GM18907 (cell line): Measurements from ENCODE around the gene CA12.

Experiments
- ATAC-seq: cut with Tn5 transposase; IDR thresholded peaks from one replicate; pipeline ENCODE4 v1.9.1; 2021; ENCODE audit warnings: mild to moderate bottlenecking, moderate library complexity; ENCODE audit not compliant: unreplicated experiment

The CA12 gene

DNA sequence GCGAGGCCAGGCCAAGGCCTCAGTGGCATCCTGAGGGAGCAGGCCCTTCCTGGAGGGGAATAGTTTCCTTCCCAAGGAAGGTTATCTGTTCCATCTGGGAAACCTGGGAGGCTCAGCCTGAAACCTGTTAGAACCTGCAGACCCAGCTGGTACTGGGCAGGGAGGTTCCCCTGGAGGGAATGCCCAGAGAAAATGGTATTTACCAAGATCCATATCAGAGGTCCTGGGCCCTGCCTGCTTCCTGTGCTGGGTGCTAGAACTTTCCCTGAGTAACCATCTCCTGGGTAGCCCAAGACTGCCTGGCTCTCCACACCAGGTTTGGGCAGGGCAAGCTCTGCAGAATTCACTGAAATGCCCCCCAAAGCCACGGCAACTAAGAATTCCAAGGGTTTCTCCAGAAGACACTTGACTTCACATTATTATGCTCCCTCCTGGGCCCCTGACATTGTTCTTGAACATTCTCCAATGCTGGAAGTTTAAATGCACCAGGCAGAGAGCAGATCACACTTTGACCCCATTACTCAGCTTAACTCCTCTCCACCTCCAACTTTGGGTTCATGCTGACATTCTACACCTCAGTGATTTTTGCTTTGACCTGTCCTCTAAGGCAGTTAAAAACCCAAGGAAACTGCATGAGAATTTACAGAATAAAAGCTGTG, 2.0 kb downstream of the CA12 start:
- ATAC-seq = no peak

DNA sequence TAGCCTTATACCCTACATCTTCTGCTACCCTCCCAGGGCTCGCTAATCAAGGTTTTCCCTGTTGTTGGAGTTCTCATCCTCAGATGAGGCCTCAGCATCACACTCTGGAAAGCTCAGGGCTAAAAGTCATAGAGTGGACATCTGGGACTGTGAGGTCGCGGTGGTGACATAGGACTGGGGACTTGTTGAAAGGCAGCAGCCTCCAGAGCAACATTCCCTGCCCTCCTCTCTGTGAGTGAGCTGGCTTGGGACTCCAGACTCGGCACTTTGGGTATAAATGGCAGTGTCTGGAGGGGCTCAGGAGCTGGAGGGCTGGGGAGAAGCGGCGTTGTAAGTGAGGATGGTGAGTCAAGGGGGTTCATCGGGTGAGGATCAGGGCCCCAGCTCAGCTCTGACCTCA, 2.7 kb downstream of the CA12 start:
- ATAC-seq = no peak

DNA sequence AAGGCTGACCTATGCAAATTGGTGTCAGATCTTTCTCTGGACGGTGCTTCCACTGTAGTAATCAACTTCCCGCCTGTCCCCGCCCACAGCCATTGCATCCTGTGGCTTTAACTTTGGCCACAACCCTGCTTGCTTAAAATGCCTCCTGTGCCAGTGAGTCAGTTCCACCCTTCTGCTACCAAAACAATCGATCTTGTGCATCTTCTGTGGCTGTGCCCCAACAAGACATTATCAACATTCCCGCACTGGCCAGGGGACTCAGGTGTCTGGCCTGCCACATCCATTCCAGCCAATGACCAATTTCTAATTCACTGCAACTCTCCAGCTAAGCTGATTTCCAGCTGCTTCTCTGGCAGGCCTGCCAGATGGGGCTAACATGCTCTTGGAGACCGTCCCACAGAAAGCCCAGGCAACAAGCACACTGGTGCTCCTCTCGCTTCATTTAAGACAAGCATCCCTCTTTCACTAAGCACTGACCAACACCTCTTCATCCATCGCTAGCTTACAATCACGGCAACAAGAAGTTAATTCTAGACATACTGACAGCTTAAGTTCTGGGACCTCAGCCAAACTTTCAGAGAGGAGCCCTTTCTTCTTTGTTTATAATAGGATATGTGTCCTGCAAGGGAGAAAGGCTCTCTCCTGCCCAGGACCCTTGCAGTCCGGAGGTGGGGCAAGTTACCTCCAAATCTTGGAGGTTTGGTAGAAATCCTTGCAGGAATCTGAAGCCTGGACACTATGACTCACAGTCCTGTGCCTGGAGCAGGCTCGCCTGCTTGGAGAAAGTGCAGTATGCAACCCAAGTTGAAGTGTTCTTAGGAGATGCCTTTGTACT, 6.7 kb downstream of the CA12 start:
- no peak for ATAC-seq

DNA sequence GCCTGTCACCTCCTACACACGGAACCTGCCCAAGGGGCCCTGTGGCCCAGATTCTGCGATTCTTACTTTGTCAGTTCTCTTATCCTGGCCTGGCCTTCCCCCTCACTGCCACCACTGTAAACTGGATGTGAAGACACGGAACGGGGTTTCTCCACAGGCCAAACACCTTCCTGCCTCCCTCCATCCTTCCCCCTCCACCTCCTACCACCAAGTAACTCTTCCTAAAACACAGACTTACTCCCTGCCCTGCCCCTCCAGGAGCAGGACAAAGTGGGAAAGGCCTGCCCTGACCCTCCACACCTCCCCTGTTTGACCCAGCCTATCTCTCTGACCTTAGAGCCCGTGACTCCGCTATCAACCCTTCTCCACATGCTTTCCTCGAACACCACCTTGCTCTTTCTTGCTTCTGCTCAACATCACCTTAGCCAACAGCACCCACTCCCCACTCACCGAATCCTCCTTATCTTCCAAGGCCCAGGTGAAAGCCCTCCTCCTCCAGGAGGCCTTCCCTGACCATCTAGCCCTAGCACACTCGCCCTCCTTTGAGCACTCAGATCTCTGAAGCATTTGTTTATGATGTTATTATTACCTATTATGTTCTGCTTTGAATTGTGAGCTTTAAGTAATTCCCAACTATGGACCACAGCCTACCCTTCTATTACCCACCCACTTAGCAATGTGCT, 7.6 kb downstream of the CA12 start:
- ATAC-seq = no peak

DNA sequence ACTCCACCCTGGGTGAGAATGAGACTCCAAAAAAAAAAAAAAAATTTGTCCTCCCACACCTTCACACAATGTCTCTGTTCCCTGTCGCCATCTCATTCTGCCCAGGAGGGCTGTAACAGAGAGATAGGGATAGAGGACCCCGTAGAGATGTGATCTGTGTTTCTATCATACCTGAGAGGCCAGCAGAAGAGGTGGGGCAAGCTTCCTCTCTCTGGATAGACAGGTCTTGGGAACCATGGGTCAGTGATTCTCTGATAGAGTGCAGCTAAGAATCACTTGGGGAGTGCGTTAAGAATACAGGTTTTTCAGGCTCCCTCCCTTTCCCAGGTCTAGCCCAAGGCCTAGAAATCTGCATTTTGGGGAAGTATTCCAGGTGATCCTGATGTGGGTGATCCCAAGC, 8.3 kb downstream of the CA12 start:
- ATAC-seq = no peak

DNA sequence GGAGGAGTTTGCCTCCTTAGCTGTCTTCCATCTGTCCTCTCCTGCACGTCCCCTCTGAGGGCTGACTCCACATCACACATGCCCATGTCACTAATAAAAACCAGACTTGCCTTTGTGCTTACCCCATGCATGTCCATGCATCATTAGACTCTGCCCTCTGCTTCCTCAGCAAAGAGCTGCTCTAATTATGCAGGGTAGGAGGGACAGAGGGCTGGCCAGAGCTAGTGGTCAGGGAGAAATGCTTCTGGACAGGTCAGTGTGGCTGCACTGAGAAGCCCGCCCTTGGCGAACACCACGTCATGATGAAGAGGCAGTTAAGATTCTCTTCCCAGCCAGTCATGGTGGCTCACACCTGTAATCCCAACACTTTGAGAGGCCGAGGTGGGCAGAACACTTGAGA, 8.9 kb downstream of the CA12 start:
- no peak for ATAC-seq

DNA sequence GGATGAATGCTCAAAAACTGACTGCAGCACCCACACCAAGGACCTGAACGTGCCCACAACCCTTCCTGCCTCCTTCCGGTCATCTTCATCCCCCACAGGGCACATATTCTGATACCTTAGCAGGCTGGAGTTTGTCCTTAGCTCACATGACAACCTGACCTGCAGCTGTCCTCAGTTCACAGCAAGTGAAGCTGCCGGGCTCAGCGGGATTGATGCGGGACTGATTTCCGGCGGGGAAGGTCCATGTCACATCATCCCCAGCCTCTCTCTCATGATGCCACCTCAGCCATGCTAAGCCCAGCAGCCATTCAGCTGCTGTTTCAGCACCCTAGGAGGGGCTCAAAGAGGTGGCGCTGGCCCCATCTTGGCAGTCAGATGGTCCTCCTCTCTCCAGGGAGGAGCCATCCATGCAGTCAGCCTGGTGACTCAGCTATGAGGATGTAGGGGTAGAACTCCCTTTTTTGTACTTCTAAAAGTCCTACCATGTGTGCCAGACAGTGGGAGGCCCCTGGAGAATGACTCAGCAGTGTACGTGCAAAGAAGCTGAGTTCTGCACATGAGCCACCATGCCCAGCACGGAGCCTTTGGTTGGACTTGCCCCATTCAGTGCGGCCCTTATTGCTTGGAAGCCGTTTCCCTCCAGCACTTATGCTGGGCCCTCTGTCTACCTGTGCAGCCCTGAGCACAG, 9.5 kb downstream of the CA12 start:
- ATAC-seq = no peak

DNA sequence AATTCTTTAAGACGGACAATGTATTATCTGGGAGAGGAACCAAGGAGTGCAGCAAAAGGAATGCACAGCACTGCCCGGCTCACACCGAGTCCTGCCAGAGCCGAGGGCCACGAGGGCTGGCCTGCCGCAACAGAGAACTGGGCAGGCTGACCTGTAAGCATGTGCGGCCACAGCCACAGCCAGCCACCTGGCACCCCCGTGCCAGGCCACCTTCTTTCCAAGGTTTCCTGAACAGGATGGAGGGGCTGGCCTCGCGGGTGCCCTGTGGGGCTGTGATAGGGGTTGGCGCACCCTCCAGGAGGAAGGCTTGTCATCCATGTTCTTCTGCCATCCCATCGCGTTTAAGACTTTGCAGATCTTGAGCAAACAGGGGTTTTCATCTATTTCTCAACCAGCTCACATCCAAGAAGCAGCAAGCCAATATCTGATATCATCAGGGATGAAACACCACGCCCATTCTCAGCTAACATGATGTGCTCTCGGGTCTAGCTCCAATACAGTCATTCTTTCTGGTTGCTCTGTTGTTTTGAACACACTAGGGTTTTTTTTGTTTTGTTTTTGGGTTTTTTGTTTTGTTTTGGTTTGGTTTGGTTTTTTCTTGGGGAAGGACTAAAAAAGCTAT, 10.2 kb downstream of the CA12 start:
- ATAC-seq = no peak

DNA sequence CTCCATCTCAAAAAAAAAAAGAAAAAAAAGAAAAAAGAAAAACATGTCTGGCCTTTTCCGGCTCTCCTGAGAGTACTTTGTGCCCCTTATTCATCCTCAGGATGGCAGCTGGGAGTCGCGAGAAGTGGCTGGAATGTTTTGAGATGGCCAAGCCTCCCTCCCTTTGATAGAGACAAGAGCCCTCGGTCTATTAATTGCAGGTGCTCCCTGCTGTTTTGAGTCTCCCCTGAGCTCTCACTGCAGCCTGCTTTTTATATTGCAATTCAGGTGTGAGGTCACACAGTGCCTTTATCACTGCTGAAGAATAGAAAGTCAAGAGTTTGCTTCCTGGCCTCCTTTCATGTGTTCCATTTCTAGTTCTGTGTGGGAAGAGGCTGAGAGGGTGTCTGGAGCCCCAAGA, 10.9 kb downstream of the CA12 start:
- ATAC-seq = no peak

DNA sequence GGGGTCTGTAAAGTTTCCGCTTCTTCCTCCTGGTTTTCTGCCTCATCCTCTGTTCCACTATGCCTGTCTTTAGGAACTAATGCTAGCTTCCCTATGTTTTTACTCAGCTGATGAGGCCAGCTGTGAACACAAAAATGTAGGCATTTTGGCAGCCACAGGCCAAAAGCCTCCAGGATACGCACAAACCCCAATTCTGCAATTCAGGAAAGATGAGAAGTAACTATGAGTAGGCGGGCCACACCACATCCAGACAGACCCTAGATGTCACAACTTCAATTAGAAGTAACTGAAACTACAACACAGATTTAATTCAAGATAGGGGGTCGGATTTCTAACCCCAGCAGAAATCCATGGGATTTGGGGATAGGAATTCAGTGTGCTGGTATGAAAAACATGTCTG, 11.9 kb downstream of the CA12 start:
- ATAC-seq = no peak

DNA sequence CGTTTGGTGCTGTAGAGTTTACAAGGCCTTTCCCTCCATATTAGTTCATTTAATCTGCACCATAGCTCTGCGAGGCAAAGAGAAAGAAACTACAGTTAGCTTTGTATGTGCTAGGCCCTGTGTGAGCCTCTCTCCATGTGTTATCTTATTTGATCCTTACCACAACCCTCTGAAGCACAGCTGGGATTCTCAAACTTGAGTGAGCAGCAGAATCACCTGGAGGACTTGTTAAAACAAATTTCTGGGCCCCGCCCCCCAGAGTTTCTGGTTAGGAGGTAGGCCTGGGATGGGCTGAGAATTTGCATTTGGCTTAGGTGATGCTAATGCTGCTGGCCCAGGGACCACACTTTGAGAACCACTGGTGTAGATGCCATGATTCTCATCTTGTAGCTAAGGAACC, 12.3 kb downstream of the CA12 start:
- no peak for ATAC-seq

DNA sequence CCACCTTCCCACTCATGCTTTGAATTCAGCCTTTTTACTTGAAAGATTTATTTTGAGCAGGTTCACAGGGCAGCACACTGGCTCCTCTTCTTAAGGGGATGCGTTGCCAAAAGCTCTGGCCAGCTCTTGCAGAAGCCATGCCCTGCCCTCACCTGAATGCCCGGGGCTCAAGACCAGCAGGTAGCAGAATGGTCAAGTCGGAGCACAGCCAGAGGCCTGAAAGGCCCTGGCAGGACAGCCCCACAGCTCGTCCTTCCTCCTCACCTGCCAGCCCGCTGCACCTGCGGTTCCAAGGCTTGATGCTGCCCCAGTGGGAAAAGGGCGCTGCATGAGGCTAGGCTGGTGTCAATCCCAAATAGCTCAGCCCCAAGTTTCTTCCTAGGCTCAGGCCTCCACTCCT, 13.1 kb downstream of the CA12 start:
- ATAC-seq = no peak

DNA sequence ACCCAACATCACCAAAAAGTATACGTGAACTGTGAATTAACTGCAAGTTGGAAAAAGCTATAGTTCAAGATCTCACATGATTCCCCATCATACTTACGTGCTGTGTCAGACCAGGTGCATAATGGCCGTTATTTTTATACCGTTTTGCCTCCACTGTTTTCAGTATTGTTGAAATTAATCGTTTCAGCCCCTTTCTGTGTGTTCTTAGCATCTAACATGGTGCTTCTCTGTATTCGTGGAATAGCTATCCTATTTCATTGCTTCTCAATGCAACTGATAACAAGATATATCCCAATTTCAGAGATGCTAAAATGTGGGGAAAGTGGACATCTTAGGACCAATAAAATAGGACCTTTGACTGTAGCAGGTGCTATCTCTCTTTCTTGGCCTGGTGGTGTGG, 13.7 kb downstream of the CA12 start:
- ATAC-seq = no peak

DNA sequence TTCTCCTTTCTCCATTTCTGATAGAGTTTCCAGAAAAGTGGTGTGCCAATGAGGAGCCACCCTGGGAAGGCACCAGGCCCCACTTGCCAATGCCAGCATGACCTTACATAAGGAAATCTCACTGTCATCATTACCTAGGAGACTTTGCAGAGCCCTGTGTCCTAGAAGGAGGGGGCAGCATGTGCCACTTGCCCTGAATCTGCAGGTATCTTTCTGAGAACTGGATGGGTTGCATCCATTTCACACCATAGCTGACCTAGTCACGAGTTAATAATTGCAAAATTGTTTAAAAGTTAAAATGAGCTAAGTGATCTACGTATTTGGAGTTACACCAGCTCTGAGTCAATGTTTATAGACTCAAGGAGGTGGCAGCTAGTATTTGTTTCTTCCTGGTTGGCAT, 14.3 kb downstream of the CA12 start:
- no peak for ATAC-seq

DNA sequence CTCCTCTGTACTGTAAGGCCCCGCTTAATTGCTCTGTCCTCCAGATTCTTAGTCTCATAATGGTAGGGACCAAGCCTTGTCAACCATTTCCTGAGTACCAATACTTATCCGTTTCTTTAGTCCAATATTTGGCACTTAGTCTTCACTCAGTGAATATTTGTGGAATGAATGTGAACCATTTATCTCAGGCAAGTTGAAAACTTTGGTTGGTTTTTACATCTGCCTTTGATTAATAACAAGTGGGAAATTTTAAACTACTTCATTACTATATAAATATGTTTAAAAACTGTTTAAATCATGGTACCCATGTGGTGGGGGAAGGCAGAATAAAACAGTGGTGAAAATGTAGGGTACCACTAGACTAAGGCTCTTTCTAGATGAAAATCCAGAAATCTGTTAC, 15.2 kb downstream of the CA12 start:
- ATAC-seq = no peak

DNA sequence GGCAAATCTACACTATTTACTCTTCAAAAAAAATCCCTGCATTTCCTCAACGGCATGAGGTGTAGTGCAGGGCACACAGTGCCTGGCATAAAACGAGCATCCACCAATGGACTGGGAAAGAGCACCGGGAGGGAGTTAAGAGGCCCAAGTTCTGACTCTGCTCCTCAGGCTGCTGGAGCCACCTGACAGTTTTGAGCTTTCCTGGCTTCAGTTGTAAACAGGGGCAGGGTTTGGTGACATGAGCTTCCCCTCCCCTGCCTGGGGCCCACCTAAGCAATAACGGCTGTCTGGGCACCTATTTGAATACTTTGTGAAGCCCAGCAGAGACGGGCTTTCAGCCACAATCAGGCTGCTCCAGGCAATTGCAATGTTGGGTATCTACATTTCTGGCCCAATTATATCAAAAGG, 16.4 kb downstream of the CA12 start:
- no peak for ATAC-seq

DNA sequence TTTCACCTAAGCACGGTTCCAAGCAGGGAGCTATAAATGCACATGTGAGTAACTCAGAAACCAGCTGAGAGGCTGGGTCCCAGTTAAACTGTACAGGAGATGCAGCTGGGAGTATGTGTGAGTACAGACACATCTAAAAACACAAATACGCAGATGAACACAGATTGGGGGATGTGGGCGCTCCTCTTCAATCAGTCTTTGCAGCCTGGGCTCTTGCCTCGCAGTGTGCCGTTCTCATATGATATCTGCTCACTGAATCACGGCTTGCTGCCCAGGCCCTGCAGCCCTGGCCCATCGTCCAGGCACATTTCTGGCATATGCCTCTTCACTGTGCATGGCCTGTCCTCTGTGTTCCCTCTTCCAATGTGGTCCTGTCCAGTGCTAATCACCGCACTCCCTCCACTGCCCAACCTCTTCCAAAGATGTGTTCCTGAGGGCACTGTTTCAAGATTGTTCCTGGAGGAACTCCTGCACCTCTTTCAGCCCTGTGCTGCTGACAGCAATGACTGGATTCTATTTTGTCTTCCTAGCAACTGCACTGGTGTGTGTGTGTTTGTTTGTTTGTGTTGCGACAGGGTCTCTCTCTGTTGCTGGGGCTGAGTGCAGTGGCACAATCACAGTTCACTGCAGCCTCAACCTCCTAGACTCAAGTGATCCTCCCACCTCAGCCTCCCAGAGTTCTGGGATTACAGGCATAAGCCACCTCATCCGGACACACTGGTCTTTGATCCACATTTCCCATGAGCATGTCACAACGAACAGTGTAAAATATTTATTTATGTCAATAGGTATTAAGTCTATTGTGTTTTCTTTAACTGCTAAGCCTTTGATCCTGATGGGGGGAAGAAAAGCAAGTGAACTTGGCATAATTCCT, 17.0 kb downstream of the CA12 start:
- no peak for ATAC-seq

DNA sequence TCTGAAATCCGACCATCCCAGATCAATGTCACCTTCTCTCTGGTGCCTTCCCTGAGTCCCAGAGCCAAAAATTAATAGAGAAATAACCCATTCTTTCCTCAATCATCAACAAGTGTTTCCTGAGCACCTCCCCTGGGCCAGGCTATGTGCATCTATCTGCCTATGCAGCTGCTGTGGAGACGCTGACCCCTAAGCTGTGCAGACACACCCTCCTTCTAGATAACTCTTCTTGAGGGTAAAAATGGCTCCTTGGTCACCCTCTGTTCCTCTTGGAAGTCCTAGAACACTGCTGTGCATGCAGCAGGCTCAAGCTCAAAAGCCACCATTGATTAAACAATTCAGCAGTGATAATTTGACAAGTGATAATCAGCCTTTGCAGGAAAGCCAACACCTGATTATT, 18.4 kb downstream of the CA12 start:
- no peak for ATAC-seq

DNA sequence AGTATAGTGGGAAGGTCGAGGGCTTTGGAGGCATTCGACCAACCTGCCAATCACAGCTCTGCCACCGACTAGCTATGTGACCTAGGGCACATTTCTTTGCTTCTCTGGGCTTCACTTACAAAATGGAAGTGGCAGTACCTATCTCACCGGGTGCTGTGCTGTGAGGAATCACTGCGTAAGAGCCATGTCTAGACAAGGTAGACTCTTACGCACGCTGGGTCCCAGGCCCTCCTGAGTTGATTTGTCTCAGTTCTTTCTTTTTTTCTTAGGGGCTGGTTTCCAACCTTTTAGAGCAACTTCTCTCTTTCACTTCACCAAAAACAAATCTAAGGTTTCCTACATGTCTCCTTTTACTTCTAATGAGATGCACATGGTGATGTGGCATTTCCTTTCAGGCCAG, 18.8 kb downstream of the CA12 start:
- ATAC-seq = no peak

DNA sequence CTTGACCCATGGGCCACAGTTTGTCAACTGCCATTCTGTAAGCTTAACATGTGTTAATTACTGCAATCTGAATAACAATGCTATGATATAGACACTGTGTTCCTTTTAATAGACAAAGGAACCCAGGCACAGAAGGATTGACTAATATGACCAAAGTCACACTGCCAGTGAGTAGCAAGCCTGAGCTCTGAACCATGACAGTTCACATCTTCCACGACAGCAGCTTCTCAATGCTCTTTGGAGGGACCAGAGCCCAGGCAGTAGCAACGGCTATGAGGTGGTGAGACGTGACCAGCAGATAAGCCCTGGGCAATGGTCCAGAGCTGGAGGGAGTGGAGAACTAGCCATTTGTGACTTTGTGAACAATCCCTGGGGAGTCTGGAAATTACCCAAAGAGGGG, 19.4 kb downstream of the CA12 start:
- no peak for ATAC-seq
